ENCODE measurements around the gene NTN1.

NTN1 gene

DNA sequence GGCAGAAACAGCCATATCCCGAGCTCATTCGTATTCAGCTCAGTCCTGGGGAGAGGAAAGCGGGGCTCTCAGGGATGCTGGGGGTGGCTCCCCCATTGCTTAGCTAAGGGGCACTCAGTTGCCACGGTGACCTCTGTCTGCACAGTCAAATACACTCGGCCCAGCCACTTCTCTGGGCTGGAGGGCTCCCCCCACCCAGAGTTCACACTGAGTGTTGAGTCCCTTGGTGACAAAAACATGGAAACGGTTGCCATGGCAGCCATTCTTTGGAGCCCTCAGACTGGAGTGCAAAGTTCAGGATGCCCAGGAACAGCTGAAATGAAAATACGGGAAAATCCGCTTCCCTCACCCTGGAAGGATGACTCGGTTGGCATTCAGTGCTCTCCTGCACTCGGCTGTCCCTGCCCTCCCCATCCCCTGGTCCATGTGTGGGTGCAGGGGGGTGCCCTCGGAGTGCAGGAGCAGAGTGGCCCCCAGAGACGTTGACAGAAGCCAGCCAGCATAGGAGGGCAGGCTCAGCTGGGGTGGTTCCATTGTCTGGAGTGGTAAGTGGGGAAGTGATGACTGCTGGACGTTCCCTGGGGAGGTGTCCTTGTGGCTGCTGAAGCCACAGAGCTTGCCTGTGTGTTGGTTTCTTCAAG, 216.5 kb downstream of the NTN1 start:
- TF ChIP-seq, protein P1, sequence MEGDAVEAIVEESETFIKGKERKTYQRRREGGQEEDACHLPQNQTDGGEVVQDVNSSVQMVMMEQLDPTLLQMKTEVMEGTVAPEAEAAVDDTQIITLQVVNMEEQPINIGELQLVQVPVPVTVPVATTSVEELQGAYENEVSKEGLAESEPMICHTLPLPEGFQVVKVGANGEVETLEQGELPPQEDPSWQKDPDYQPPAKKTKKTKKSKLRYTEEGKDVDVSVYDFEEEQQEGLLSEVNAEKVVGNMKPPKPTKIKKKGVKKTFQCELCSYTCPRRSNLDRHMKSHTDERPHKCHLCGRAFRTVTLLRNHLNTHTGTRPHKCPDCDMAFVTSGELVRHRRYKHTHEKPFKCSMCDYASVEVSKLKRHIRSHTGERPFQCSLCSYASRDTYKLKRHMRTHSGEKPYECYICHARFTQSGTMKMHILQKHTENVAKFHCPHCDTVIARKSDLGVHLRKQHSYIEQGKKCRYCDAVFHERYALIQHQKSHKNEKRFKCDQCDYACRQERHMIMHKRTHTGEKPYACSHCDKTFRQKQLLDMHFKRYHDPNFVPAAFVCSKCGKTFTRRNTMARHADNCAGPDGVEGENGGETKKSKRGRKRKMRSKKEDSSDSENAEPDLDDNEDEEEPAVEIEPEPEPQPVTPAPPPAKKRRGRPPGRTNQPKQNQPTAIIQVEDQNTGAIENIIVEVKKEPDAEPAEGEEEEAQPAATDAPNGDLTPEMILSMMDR (conservative IDR thresholded peaks at IDR 0.05) = no peak
- TF ChIP-seq ZFX (IDR thresholded peaks at IDR 0.05) = no peak
- no peak overlapping the region for H3K27ac ChIP-seq

DNA sequence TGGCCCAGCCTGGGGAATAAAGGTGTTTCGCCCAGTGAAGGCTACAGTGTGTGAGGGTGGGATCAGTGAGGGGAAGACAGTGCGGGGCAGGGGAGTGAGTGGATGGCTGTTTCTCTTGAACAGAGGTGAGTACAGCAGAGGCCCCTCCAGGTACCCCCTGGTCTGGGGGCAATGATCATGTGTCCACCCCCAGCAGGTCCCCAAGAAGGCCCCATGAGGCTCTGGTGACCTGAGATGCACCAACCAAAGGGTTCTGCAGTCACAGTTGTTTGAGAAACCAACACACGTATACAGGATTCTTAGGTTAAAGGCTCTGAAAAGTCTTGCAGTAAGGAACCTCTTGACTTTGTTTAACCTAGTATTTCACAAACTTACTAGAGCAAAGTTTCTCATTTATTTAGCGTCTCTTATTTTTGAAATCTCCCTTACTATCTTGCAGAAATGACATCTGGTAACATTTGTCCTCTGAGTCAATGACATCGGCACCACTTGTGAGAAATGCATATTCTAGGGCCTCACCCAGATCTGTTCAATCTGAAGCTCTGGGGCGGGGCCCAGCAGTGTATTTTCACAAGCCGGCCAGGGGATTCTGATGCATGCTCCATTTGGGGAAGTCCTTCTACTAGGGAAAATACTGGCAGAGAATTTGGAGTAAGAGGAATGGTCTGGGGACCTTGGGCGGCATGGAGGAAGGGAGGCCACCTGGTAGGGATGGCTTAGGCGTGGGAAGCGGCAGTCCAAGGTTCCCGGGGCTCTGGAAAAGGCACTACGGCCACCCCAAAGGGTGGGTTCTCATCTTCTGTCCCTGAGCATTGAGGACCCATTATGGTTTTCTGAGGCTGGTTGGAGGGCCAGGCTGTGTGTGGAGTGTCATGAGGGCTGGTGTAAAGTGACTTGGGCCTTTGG, 217.3 kb downstream of the NTN1 start:
- TF ChIP-seq, protein P1 (conservative IDR thresholded peaks at IDR 0.05) = no peak
- no peak for TF ChIP-seq ZFX (IDR thresholded peaks at IDR 0.05)
- no peak overlapping the region for H3K27ac ChIP-seq

DNA sequence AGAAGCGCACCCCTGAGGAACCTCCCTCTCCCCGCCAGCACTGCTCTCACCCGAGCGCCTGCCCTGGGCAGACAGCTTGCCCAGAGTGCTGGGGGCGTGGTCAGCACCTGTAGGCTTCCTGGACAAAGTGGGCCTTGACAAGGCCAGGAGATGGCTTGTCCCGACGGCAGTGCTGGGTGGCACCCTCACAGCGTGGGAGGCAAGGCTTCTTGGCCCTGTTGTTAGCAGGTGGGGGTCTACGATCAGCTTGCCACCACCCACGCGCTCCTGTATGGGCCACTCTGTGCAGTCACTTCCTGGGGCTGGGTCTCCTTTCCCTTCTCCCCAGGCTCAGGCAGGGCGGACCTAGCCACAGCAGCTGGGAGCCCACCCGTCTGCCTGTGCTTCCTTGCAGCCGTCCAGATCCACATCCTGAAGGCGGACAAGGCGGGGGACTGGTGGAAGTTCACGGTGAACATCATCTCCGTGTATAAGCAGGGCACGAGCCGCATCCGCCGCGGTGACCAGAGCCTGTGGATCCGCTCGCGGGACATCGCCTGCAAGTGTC, 218.0 kb downstream of the NTN1 start:
- TF ChIP-seq ZFX (IDR thresholded peaks at IDR 0.05) = no peak
- TF ChIP-seq, protein P1 (conservative IDR thresholded peaks at IDR 0.05) = no peak

DNA sequence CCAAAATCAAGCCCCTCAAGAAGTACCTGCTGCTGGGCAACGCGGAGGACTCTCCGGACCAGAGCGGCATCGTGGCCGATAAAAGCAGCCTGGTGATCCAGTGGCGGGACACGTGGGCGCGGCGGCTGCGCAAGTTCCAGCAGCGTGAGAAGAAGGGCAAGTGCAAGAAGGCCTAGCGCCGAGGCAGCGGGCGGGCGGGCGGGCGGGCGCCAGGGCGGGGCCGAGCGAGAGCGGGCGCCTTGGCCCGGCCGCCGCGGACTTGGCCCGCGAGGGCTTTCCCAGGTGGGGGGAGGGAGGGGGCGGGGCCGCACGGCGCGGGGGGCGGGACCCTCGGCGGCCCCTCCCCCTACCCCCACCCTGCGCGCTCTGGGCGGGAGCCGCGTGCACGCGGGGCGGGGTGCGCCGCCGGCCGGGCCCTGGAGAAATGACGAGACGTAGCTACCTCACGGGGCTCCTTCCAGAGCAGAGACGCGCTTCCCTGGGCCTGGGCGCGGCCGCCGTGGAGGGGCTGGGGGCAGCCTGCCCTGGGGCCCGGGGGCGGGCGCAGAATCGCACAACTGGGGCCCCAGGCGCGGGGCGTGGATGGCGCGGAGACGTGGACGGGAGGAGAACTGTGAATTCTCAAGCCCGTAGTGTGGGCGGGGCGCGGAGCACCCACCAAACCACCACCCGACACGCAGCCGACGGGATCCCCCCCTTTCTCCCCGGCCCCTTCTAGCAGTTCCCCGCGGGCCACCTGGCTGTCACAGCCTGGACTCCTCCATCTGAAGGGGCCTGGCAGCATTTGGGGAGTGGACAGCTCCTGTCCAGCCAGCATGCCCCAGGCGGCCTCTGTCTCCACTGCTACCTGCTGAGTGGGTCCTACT, 218.7 kb downstream of the NTN1 start:
- H3K27ac ChIP-seq = no peak overlapping the region
- TF ChIP-seq ZFX (IDR thresholded peaks at IDR 0.05) = no peak
- TF ChIP-seq, protein P1 (conservative IDR thresholded peaks at IDR 0.05) = no peak

More for the DNA sequence above, 218.0 kb downstream of the NTN1 start:
- H3K27ac ChIP-seq = no peak overlapping the region

DNA sequence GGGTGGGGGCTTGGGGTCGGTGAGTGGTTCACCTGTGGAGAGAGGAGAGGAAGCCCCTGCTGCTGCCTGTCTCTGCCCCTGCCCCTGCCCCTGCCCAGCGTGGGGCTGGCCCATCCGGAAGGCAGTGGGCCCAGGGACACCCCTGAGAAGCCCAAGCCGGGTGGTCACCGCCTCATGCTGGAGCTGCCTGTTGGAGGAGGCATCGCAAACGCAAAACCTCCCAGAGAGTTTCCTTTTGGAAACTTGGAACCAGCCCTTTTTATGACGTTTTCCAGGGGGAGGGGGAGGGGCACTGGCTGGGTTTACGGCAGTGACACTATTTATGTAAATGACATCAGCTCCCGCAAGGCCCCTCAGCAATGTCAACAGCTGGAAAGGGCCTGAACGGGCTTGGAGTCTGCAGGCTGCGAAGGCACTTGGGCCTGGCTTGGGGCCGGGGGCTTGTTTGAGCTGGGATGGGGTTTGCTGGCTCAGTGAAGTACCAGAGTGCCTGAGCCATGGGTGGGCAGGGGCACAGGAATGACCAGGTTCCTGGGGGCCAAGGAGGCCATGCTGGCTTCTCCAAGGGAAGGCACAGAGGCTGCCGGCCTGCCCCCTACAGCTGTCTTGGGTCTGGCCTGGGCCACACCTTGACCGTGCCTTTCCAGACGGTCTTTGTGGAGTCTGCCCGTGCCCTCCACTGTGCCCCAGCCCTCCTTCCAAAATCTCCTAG, 219.5 kb downstream of the NTN1 start:
- TF ChIP-seq, protein P1 (conservative IDR thresholded peaks at IDR 0.05) = no peak
- no peak for TF ChIP-seq ZFX (IDR thresholded peaks at IDR 0.05)
- H3K27ac ChIP-seq = no peak overlapping the region

DNA sequence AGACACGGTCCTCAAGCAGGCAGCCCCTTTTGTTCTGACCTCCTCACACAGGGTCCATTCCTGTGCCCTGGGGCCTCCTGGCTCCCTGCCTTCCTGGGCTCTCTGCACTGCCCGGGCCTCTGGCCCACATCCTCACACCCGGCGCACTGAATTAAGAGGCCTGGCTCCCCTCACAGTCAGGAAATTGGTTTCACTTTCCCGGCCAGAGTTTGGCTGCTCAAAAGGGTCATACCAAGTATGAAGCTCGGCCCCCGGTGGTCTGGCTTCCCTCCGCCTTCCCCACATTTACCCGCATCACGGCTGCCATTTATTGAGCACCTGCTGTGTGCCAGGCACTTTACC, 220.0 kb downstream of the NTN1 start:
- H3K27ac ChIP-seq = no peak overlapping the region
- TF ChIP-seq ZFX (IDR thresholded peaks at IDR 0.05) = no peak
- TF ChIP-seq, protein P1 (conservative IDR thresholded peaks at IDR 0.05) = no peak

Data from C4-2B (cell line).